Colonic mucosa (tissue), 4 donors: ENCODE data around the gene IQGAP2. TPM values are rescaled to one million over a fixed set of nuclear protein-coding genes. Genes with fewer than 3 reads are reported as not detected.

Source experiments
- DNase-seq: peaks from one replicate; pipeline ENCODE4 v3.0.0-alpha.2; 2020
- H3K27ac ChIP-seq: fragments of 200-600 bp; one replicate; pipeline ENCODE4 v1.8.0; 2021
- H3K27me3 ChIP-seq: fragments of 200-600 bp; one replicate; pipeline ENCODE4 v1.8.0; 2021
- H3K36me3 ChIP-seq: fragments of 200-600 bp; one replicate; pipeline ENCODE4 v1.8.0; 2021
- H3K4me1 ChIP-seq: fragments of 200-600 bp; one replicate; pipeline ENCODE4 v1.8.0; 2021; ENCODE audit warnings: mild to moderate bottlenecking
- H3K4me3 ChIP-seq: fragments of 200-600 bp; one replicate; pipeline ENCODE4 v1.8.0; 2021
- H3K9ac ChIP-seq, 2 donors: one replicate each; pipeline ENCODE4 v1.7.0; 2013; ENCODE audit warnings: control low read depth in 2 of 2, low read depth in 2 of 2, low read length in 2 of 2
- H3K9me3 ChIP-seq: fragments of 200-600 bp; one replicate; pipeline ENCODE4 v1.8.0; 2021
- intact Hi-C: fragments of 100-400 bp; cut with DNase I; formaldehyde crosslinking; loops from one replicate; pipeline ENCODE4 v1.14.1; 2022
- total RNA-seq, 2 donors: library from RNA; stranded (reverse); fragmentation: NEBNext Ultra II Directional in 1 of 2; extraction: Animal tissue kit (Norgen Biotek cat#: 25700) in 1 of 2; gene quantifications; one replicate each; pipeline ENCODE4 v1.2.1, GENCODE V29; 2021
- TF ChIP-seq, protein P1 (sequence below): fragments of 200-600 bp; IDR thresholded peaks from one replicate; pipeline ENCODE4 v1.8.0; 2022; ENCODE audit warnings: antibody characterized with exemption, mild to moderate bottlenecking
- donor health status: healthy.
- donor health status: DM: no; HTN: no; CAD: no.
- donor health status: DM: no; HTN: no; CAD: no.

IQGAP2 gene
- total RNA-seq, 2 donors from 2014 or later, result 62.2 to 75.6 TPM

DNA sequence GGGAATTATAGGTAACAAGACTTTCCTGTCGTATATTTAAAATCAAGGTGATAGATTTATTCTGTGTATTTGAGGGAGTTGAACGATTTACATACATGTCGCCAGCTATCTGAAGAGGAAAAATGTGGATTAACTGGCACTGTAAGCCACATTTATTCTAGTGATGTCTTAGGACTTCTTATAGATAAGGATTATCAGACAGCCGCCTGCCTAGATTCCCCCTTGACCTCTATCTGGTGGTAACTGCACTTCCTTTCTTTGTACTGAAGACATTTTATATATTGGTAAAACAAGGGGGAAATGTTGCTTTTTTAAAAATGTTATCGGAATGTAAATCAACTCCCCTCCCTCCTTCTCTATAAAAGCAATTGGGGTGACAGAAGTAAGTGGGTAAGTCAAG lies 259.4 kb downstream of the IQGAP2 start:
- Histone ChIP-seq H3K4me1 (no peaks in the 10 kb centered on the region), H3K4me3 (no peak overlapping the region), H3K27ac (no peak overlapping the region), H3K27me3 (no peaks in the 10 kb centered on the region), H3K9me3 (no peaks in the 10 kb centered on the region), H3K9ac (no peak overlapping the region), H3K36me3 (no peaks in the 10 kb centered on the region)
- TF ChIP-seq, protein P1, sequence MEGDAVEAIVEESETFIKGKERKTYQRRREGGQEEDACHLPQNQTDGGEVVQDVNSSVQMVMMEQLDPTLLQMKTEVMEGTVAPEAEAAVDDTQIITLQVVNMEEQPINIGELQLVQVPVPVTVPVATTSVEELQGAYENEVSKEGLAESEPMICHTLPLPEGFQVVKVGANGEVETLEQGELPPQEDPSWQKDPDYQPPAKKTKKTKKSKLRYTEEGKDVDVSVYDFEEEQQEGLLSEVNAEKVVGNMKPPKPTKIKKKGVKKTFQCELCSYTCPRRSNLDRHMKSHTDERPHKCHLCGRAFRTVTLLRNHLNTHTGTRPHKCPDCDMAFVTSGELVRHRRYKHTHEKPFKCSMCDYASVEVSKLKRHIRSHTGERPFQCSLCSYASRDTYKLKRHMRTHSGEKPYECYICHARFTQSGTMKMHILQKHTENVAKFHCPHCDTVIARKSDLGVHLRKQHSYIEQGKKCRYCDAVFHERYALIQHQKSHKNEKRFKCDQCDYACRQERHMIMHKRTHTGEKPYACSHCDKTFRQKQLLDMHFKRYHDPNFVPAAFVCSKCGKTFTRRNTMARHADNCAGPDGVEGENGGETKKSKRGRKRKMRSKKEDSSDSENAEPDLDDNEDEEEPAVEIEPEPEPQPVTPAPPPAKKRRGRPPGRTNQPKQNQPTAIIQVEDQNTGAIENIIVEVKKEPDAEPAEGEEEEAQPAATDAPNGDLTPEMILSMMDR, result no peak
- DNase-seq, result no peak
- intact Hi-C loops, result no loop called here

DNA sequence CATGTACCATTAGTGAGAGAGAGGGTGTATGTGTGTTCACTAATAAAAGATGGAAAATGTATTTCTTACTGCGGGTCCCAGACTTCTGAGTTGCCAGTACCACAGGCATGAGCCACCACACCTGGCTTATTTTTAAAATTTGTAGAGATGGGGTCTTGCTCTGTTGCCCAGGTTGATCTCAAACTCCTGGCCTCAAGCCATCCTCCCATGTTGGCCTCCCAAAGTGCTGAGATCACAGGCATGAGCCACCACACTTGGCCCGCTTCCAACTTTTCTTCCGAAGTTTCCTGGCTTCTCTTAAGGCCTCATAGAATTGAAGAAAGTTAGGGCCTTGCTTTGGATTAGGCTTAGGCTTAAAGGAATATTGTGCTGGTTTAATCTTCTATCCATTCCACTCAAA lies 260.5 kb downstream of the IQGAP2 start:
- H3K36me3 ChIP-seq, result no peaks in the 10 kb centered on the region
- H3K27me3 ChIP-seq, result no peaks in the 10 kb centered on the region
- H3K9me3 ChIP-seq, result no peaks in the 10 kb centered on the region
- intact Hi-C loops, result no loop called here
- no peak overlapping the region for H3K27ac ChIP-seq
- no peak overlapping the region for H3K9ac ChIP-seq
- no peak overlapping the region for H3K4me3 ChIP-seq
- H3K4me1 ChIP-seq, result no peaks in the 10 kb centered on the region
- TF ChIP-seq, protein P1, result no peak
- no peak for DNase-seq

DNA sequence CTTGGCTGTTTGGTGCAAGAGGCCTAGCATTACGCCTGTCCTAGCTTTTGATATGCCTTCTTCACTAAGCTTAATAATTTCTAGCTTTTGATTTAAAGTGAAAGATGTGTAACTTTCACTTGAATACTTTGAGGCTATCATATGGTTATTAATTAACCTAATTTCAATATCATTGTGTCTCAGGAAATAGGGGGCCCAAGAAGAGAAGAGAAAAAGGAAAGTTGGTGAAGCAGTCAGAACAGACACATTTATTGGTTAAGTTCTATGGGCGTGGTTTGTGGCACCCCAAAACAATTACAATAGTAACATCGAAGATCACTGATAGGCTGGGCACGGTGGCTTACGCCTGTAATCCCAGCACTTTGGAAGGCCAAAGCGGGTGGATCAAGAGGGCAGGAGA lies 261.0 kb downstream of the IQGAP2 start:
- Histone ChIP-seq H3K9me3 (no peaks in the 10 kb centered on the region), H3K4me1 (no peaks in the 10 kb centered on the region), H3K36me3 (no peaks in the 10 kb centered on the region), H3K4me3 (no peak overlapping the region), H3K27ac (no peak overlapping the region), H3K9ac (no peak overlapping the region), H3K27me3 (no peaks in the 10 kb centered on the region)
- intact Hi-C loops, result no loop called here
- no peak for DNase-seq
- TF ChIP-seq, protein P1, result no peak

DNA sequence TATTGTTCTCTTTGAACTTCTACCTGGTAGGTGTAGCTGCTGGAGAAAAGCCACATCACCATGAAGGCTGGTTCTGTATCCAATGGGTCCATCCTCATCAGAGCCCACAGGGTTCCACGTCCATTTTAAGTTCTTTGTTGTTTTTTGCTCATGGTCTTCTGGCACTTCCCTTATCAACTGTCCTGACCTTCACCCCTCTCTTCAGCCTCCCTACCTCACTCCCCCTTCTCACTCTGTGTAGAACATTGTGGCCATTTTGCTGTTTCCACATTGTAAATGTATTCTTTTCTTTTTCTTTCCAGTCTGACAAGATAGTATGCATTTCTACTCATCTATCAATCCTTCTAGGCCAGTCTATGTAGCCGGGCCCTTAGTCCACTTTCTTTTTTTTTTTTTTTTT lies 264.4 kb downstream of the IQGAP2 start:
- Histone ChIP-seq H3K27me3 (no peaks in the 10 kb centered on the region), H3K27ac (no peak overlapping the region), H3K4me1 (no peaks in the 10 kb centered on the region), H3K9me3 (no peaks in the 10 kb centered on the region), H3K9ac (no peak overlapping the region), H3K36me3 (no peaks in the 10 kb centered on the region), H3K4me3 (no peak overlapping the region)
- TF ChIP-seq, protein P1, result no peak
- DNase-seq, result no peak
- intact Hi-C loops, result no loop called here

DNA sequence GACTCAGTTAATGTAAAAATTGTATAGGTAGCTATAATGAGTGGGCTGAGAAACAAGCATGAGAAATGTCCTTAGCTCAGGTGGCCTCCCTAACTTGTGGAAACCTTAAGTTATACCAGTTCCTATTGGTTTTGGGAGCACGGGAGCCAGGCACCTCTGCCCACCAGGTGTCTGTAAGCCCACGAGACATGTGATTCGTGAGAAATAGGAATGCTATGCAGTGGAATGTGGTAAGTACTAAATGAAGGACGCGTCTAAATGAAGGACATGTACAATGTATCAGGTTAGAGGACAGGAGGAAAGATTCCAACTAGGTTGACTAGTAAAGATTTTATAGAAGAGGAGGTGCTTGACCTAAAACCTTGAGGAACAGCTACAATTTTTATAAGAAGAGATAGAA lies 266.2 kb downstream of the IQGAP2 start:
- TF ChIP-seq, protein P1, result no peak
- Histone ChIP-seq H3K9ac (no peak overlapping the region), H3K4me3 (no peak overlapping the region), H3K27me3 (no peaks in the 10 kb centered on the region), H3K4me1 (no peaks in the 10 kb centered on the region), H3K9me3 (no peaks in the 10 kb centered on the region), H3K27ac (no peak overlapping the region), H3K36me3 (no peaks in the 10 kb centered on the region)
- no peak for DNase-seq
- intact Hi-C loops, result no loop called here

DNA sequence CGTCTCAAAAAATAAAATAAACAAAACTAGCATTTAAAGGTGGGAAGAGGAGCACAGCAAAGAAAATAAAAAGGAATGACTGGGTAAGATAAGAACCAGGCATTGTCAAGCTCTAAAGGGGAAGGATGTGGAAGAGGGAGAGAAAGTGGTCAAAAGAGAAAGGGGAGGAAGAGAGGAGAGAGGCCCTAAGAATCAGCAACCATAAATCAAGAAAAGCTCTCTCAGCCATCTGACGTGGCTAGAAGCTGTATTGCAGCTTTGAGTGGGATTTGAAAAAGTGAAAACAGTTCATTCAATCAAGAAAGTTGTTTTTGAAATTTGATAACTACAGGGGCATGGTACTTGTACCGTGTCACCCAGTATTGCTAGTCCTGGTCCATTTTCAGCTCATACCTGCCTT lies 267.4 kb downstream of the IQGAP2 start:
- no peak for DNase-seq
- Histone ChIP-seq H3K27ac (no peak overlapping the region), H3K27me3 (no peaks in the 10 kb centered on the region), H3K4me1 (no peaks in the 10 kb centered on the region), H3K9ac (no peak overlapping the region), H3K36me3 (no peaks in the 10 kb centered on the region), H3K9me3 (no peaks in the 10 kb centered on the region), H3K4me3 (no peak overlapping the region)
- intact Hi-C loops, result no loop called here
- TF ChIP-seq, protein P1, result no peak
